ENCODE measurements around the gene TMEM164.

The TMEM164 gene

GRCh38 chrX:110170029-110170428, 167.1 kb downstream of the TMEM164 start:
- no peak for DNase-seq (ENCODE audit: low spot score)

- no peak for DNase-seq (ENCODE audit: low spot score)
Measured at GRCh38 chrX:110171442-110171841, 168.5 kb downstream of the TMEM164 start.

GRCh38 chrX:110172215-110172614, 169.3 kb downstream of the TMEM164 start:
- DNase-seq (ENCODE audit: low spot score): peak; percentile 71

GRCh38 chrX:110173192-110174175, 170.6 kb downstream of the TMEM164 start:
- no peak for DNase-seq (ENCODE audit: low spot score)

GRCh38 chrX:110175146-110175545, 172.2 kb downstream of the TMEM164 start:
- no peak for DNase-seq (ENCODE audit: low spot score)

GRCh38 chrX:110175696-110176095, 172.8 kb downstream of the TMEM164 start:
- no peak for DNase-seq (ENCODE audit: low spot score)

- no peak for DNase-seq (ENCODE audit: low spot score)
Measured at GRCh38 chrX:110178179-110178865, 175.4 kb downstream of the TMEM164 start.

- no peak for DNase-seq (ENCODE audit: low spot score)
Measured at GRCh38 chrX:110180176-110180927, 177.4 kb downstream of the TMEM164 start.

- no peak for DNase-seq (ENCODE audit: low spot score)
Measured at GRCh38 chrX:110180928-110181310, 178.0 kb downstream of the TMEM164 start.

GRCh38 chrX:110181459-110182137, 178.7 kb downstream of the TMEM164 start:
- no peak for DNase-seq (ENCODE audit: low spot score)

- DNase-seq (ENCODE audit: low spot score): no peak
Measured at GRCh38 chrX:110182362-110182761, 179.4 kb downstream of the TMEM164 start.

- no peak for DNase-seq (ENCODE audit: low spot score)
Measured at GRCh38 chrX:110182865-110183264, 180.0 kb downstream of the TMEM164 start.

GRCh38 chrX:110183314-110183713, 180.4 kb downstream of the TMEM164 start:
- DNase-seq (ENCODE audit: low spot score): no peak

- DNase-seq (ENCODE audit: low spot score): no peak
Measured at GRCh38 chrX:110188701-110189558, 186.0 kb downstream of the TMEM164 start.

- DNase-seq (ENCODE audit: low spot score): no peak
Measured at GRCh38 chrX:110192516-110192915, 189.6 kb downstream of the TMEM164 start.

- no peak for DNase-seq (ENCODE audit: low spot score)
Measured at GRCh38 chrX:110194977-110195376, 192.1 kb downstream of the TMEM164 start.

- DNase-seq (ENCODE audit: low spot score): no peak
Measured at GRCh38 chrX:110201799-110202198, 198.9 kb downstream of the TMEM164 start.

GRCh38 chrX:110204986-110205385, 202.1 kb downstream of the TMEM164 start:
- no peak for DNase-seq (ENCODE audit: low spot score)

GRCh38 chrX:110208092-110208491, 205.2 kb downstream of the TMEM164 start:
- DNase-seq (ENCODE audit: low spot score): no peak

GRCh38 chrX:110210417-110211139, 207.7 kb downstream of the TMEM164 start:
- no peak for DNase-seq (ENCODE audit: low spot score)

All from germinal center (tissue), 1 donor.